Measurements from ENCODE around the gene PORCN. TPM values are rescaled to one million over a fixed set of nuclear protein-coding genes. Genes with fewer than 3 reads are reported as not detected.
A peak's percentile ranks its signal among the peaks of the same experiment; 100 is the strongest.

The PORCN gene
- total RNA-seq, 1 experiment from 2014 or later, result 11.9 TPM

GRCh38 chrX:48473704-48473990 lies 35.1 kb upstream of the PORCN start:
- CTCF ChIA-PET, result interaction anchor here (0.6 kb wide), 1 partner anchor 105 kb away, joined by 3 read pairs; no protein-coding TSS in a partner anchor
- H3K4me3 ChIP-seq (ENCODE audit: low read depth, low read length, poor library complexity, severe bottlenecking), result no peak overlapping the region
- H3K9me3 ChIP-seq (ENCODE audit: low read depth, low read length, poor library complexity, severe bottlenecking), result no peaks in the 10 kb centered on the region
- H3K36me3 ChIP-seq (ENCODE audit: insufficient read depth, low read length, poor library complexity, severe bottlenecking), result no peaks in the 10 kb centered on the region
- H3K4me1 ChIP-seq (ENCODE audit: insufficient read depth, low read length, poor library complexity, severe bottlenecking), result peaks cover 9% of the 10 kb centered on the region
- intact Hi-C loops (cut with micrococcal nuclease; ENCODE audit: unreplicated experiment), result no loop called here
- H3K27me3 ChIP-seq (replicated peaks; ENCODE audit: insufficient read depth, low read depth, low read length, poor library complexity), result no peaks in the 10 kb centered on the region
- no peak for TF ChIP-seq CTCF (conservative IDR thresholded peaks at IDR 0.05; ENCODE audit: low read depth, low read length)
- TF ChIP-seq EZH2 (IDR thresholded peaks at IDR 0.05; ENCODE audit: borderline replicate concordance, low read depth, low read length, poor library complexity, severe bottlenecking), result no peak
- no peak for DNase-seq (ENCODE audit: low spot score)
- BruUV-seq (replicated peaks), result no TSS peak
- peak overlapping the region; percentile 70 for H3K27ac ChIP-seq (ENCODE audit: low read depth, low read length, poor library complexity, severe bottlenecking)
- POLR2A ChIA-PET (ENCODE audit: low non-redundant PET), result no interaction called here

DNA sequence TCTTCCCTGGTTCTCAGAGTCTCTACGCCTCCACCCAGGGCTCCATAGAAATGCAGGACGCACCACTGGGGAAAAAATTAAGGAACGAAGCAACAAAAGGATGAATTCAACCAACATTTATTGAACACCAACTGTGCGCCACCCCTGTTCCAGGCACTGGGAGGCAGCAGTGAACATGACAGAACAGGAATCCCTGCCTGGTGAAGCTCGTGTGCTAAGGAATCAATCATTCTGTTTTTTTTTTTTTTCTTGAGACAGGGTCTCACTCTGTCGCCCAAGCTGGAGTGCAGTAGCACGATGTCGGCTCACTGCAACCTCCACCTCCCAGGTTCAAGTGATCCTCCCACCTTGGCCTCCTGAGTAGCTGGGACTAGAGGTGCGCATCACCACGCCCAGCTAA lies 34.7 kb upstream of the PORCN start:
- no peak for TF ChIP-seq EZH2 (IDR thresholded peaks at IDR 0.05; ENCODE audit: borderline replicate concordance, low read depth, low read length, poor library complexity, severe bottlenecking)
- peak; percentile 47 for TF ChIP-seq CTCF (conservative IDR thresholded peaks at IDR 0.05; ENCODE audit: low read depth, low read length)
- Histone ChIP-seq H3K4me3 (ENCODE audit: low read depth, low read length, poor library complexity, severe bottlenecking) (no peak overlapping the region), H3K27me3 (replicated peaks; ENCODE audit: insufficient read depth, low read depth, low read length, poor library complexity) (no peaks in the 10 kb centered on the region), H3K4me1 (ENCODE audit: insufficient read depth, low read length, poor library complexity, severe bottlenecking) (peaks cover 9% of the 10 kb centered on the region), H3K27ac (ENCODE audit: low read depth, low read length, poor library complexity, severe bottlenecking) (peak overlapping the region; percentile 70), H3K36me3 (ENCODE audit: insufficient read depth, low read length, poor library complexity, severe bottlenecking) (no peaks in the 10 kb centered on the region), H3K9me3 (ENCODE audit: low read depth, low read length, poor library complexity, severe bottlenecking) (no peaks in the 10 kb centered on the region)
- intact Hi-C loops (cut with micrococcal nuclease; ENCODE audit: unreplicated experiment), result no loop called here
- POLR2A ChIA-PET (ENCODE audit: low non-redundant PET), result no interaction called here
- no TSS peak for BruUV-seq (replicated peaks)
- peak; percentile 65 for DNase-seq (ENCODE audit: low spot score)
- CTCF ChIA-PET, result interaction anchor here (0.6 to 0.7 kb wide), 2 partner anchors 19 to 105 kb away, joined by 3 to 5 read pairs; no protein-coding TSS in a partner anchor

DNA sequence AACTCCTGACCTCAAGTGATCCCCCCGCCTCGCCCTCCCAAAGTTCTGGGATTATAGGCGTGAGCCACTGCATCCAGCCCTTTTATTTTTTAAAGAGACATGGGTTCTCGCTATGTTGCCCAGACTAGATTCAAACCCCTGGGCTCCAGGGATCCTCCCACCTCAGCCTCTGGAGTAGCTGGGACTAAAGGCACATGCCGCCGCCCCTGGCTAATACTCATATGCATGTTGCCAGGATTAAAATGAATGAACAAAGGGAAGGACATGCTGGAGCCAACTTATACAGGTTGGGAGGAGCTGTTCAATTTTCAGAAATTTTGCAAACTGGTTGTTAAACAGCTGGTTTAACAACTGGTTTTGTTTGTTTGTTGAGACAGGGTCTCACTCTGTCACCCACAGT lies 34.2 kb upstream of the PORCN start:
- no TSS peak for BruUV-seq (replicated peaks)
- H3K4me1 ChIP-seq (ENCODE audit: insufficient read depth, low read length, poor library complexity, severe bottlenecking), result peaks cover 9% of the 10 kb centered on the region
- ChIA-PET POLR2A (ENCODE audit: low non-redundant PET) (interaction anchor here (0.5 kb wide), 1 partner anchor 572 kb away, joined by 4 read pairs; no protein-coding TSS in a partner anchor), CTCF (interaction anchor here (0.7 kb wide), 1 partner anchor 19 kb away, joined by 5 read pairs; no protein-coding TSS in a partner anchor)
- H3K4me3 ChIP-seq (ENCODE audit: low read depth, low read length, poor library complexity, severe bottlenecking), result peak overlapping the region; percentile 81
- TF ChIP-seq CTCF (conservative IDR thresholded peaks at IDR 0.05; ENCODE audit: low read depth, low read length) (no peak), EZH2 (IDR thresholded peaks at IDR 0.05; ENCODE audit: borderline replicate concordance, low read depth, low read length, poor library complexity, severe bottlenecking) (no peak)
- no peak overlapping the region for H3K27ac ChIP-seq (ENCODE audit: low read depth, low read length, poor library complexity, severe bottlenecking)
- H3K9me3 ChIP-seq (ENCODE audit: low read depth, low read length, poor library complexity, severe bottlenecking), result no peaks in the 10 kb centered on the region
- no peaks in the 10 kb centered on the region for H3K27me3 ChIP-seq (replicated peaks; ENCODE audit: insufficient read depth, low read depth, low read length, poor library complexity)
- DNase-seq (ENCODE audit: low spot score), result no peak
- H3K36me3 ChIP-seq (ENCODE audit: insufficient read depth, low read length, poor library complexity, severe bottlenecking), result no peaks in the 10 kb centered on the region
- intact Hi-C loops (cut with micrococcal nuclease; ENCODE audit: unreplicated experiment), result no loop called here

Measured in A673 (cell line).